ENCODE data around the gene NAA80. TPM values are rescaled to one million over a fixed set of nuclear protein-coding genes. Genes with fewer than 3 reads are reported as not detected.
A peak's percentile ranks its signal among the peaks of the same experiment; 100 is the strongest.

Gene NAA80
- 10 to 100 TPM in 1 of 2 donors, 1 to 10 TPM in 1; 9.7 to 12.8 TPM for total RNA-seq
- 19.7 TPM for polyA plus RNA-seq (2013, experiment 1 of 2)
- polyA plus RNA-seq (2013, experiment 2 of 2): 17.0 TPM
- long read RNA-seq, experiment 1, partial matches to known transcripts: 0 of 10 reads
- long read RNA-seq, experiment 1, other reads (novel, unspliced or antisense): 5 of 10 reads
- long read RNA-seq, experiment 2, transcript NAA80-204 (2 exons, 1,464 nt): major isoform, 8 of 13 reads
- long read RNA-seq, experiment 2, partial matches to known transcripts: 0 of 13 reads
- long read RNA-seq, experiment 2, other reads (novel, unspliced or antisense): 1 of 13 reads
- long read RNA-seq, experiment 3, partial matches to known transcripts: 0 of 5 reads
- long read RNA-seq, experiment 3, other reads (novel, unspliced or antisense): 1 of 5 reads
- long read RNA-seq, experiment 4, transcript NAA80-204 (2 exons, 1,464 nt): major isoform, 7 of 14 reads
- long read RNA-seq, experiment 4, partial matches to known transcripts: 0 of 14 reads
- long read RNA-seq, experiment 4, other reads (novel, unspliced or antisense): 3 of 14 reads

- peak; percentile 100 for DNase-seq
- Histone ChIP-seq H3K36me3 (ENCODE audit: control insufficient read depth, insufficient read depth, low read length) (no peaks in the 10 kb centered on the region), H3K9me3 (ENCODE audit: control insufficient read depth, low read length) (no peaks in the 10 kb centered on the region), H3K27ac (ENCODE audit: low read depth, low read length) (peak within 1 kb of the TSS; percentile 67), H3K4me3 (ENCODE audit: low read length) (peak within 1 kb of the TSS; percentile 94), H3K27me3 (ENCODE audit: control insufficient read depth, insufficient read depth, low read length, poor library complexity, severe bottlenecking) (no peaks in the 10 kb centered on the region), H3K4me1 (ENCODE audit: control insufficient read depth, insufficient read depth, low read length) (peaks cover 3% of the 10 kb centered on the region), H3K9ac (ENCODE audit: extremely low read depth, low read length, poor library complexity, severe bottlenecking) (peak within 1 kb of the TSS; percentile 62)
- 1% methylated on average over 32 to 61 of the region's 61 CpGs for WGBS, 2 experiments (ENCODE audit: insufficient coverage in 1 of 2, insufficient read length in 1 of 2)
- Mint-ChIP-seq H3K9me3 (no peaks in the 10 kb centered on the region), H3K27me3 (ENCODE audit: insufficient read depth) (no peaks in the 10 kb centered on the region), H3K27ac (peak within 1 kb of the TSS; percentile 95), H3K4me1 (peaks cover 17% of the 10 kb centered on the region), H3K36me3 (ENCODE audit: low read depth) (peaks cover 2% of the 10 kb centered on the region), H3K4me3 (peak within 1 kb of the TSS; percentile 82)
- TF ChIP-seq, protein P1, sequence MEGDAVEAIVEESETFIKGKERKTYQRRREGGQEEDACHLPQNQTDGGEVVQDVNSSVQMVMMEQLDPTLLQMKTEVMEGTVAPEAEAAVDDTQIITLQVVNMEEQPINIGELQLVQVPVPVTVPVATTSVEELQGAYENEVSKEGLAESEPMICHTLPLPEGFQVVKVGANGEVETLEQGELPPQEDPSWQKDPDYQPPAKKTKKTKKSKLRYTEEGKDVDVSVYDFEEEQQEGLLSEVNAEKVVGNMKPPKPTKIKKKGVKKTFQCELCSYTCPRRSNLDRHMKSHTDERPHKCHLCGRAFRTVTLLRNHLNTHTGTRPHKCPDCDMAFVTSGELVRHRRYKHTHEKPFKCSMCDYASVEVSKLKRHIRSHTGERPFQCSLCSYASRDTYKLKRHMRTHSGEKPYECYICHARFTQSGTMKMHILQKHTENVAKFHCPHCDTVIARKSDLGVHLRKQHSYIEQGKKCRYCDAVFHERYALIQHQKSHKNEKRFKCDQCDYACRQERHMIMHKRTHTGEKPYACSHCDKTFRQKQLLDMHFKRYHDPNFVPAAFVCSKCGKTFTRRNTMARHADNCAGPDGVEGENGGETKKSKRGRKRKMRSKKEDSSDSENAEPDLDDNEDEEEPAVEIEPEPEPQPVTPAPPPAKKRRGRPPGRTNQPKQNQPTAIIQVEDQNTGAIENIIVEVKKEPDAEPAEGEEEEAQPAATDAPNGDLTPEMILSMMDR (conservative IDR thresholded peaks at IDR 0.05): peak; percentile 56
These were observed at the start of gene NAA80, which contains the start of gene HYAL3 for GRCh38 chr3:50298836-50299637. Gene NAA80, minus strand, starts transcription at chr3:50299405. Its CDS starts 1,942 bp downstream, at chr3:50297463. Gene HYAL3, minus strand, starts transcription at chr3:50299405. Its CDS starts 3,803 bp downstream, at chr3:50295602.

GRCh38 chr3:50347187-50347813 is 48.1 kb upstream of the NAA80 start:
- WGBS, 2 experiments (ENCODE audit: insufficient coverage in 1 of 2, insufficient read length in 1 of 2): 33 to 35% methylated on average over 8 to 14 of the region's 14 CpGs
- H3K9me3 Mint-ChIP-seq: no peaks in the 10 kb centered on the region
- Histone ChIP-seq H3K4me1 (ENCODE audit: control insufficient read depth, insufficient read depth, low read length) (no peaks in the 10 kb centered on the region), H3K4me3 (ENCODE audit: low read length) (no peak overlapping the region), H3K9me3 (ENCODE audit: control insufficient read depth, low read length) (no peaks in the 10 kb centered on the region), H3K9ac (ENCODE audit: extremely low read depth, low read length, poor library complexity, severe bottlenecking) (no peak overlapping the region), H3K36me3 (ENCODE audit: control insufficient read depth, insufficient read depth, low read length) (peaks cover 14% of the 10 kb centered on the region), H3K27ac (ENCODE audit: low read depth, low read length) (no peak overlapping the region), H3K27me3 (ENCODE audit: control insufficient read depth, insufficient read depth, low read length, poor library complexity, severe bottlenecking) (peaks cover 27% of the 10 kb centered on the region)
- DNase-seq: peak; percentile 88
- peaks cover 39% of the 10 kb centered on the region for H3K27me3 Mint-ChIP-seq (ENCODE audit: insufficient read depth)
- TF ChIP-seq, protein P1 (conservative IDR thresholded peaks at IDR 0.05): peak; percentile 77
- H3K4me1 Mint-ChIP-seq: peaks cover 11% of the 10 kb centered on the region
- no peak overlapping the region for H3K27ac Mint-ChIP-seq
- H3K4me3 Mint-ChIP-seq: no peak overlapping the region
- H3K36me3 Mint-ChIP-seq (ENCODE audit: low read depth): peaks cover 3% of the 10 kb centered on the region

Measured in endodermal cell (in vitro differentiated cells).